Ramos (cell line): ENCODE results near the gene HDDC3.

Source experiments
- in situ Hi-C: fragments of 300-500 bp; cut with MboI; formaldehyde crosslinking; loops from one replicate; pipeline ENCODE4 v1.14.3; 2022; ENCODE audit warnings: low sequenced_read_pairs; ENCODE audit not compliant: unreplicated experiment

The HDDC3 gene

GRCh38 chr15:90881181-90881977 is 51.0 kb downstream of the HDDC3 start:
- in situ Hi-C loops = loop anchor here (10.0 kb wide), 1 partner anchor 567 kb away; no protein-coding TSS in a partner anchor

- in situ Hi-C loops = loop anchor here (10.0 kb wide), 1 partner anchor 566 kb away; no protein-coding TSS in a partner anchor
Measured at GRCh38 chr15:90880381-90881145, 51.8 kb downstream of the HDDC3 start.
